ENCODE results near the gene ABCC3.
A peak's percentile ranks its signal among the peaks of the same experiment; 100 is the strongest.

Gene ABCC3

DNA sequence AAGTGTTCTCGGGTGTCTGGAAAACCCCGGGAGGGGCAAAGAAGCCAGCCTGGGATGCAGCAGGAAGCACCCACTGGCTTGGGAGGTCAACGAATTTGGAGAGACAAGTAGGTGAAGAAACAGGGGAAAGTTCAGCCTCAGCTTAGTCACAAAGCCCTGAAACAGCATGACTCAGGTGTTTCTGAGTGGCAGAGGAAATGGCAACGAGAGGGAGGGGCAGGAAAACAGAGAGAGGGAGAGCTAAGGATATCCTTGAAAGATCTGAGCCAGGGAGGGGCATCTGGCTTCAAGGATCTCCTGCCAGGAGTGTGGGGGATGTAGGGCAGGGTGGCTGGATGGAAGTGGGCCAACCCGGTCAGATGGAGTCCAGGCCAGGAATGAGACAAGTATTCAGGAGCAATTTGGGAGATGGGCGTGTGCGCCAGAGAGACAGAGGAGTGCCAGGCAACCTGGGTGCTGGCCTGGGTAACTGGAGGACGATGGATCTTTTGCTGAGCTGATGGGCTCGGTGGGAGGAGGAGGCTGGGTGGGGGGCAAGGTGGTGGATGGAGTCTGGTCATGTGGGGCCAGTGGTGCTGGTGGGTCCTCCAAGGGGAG lies 27.2 kb downstream of the ABCC3 start:
- Histone ChIP-seq H3K27me3 (ENCODE audit: insufficient read depth, poor library complexity, severe bottlenecking) (no peaks in the 10 kb centered on the region), H3K27ac (replicated peaks) (peak overlapping the region; percentile 25), H3K4me3 (replicated peaks; ENCODE audit: insufficient read depth, low read length) (no peak overlapping the region)
- TF ChIP-seq POLR2AphosphoS5 (IDR thresholded peaks at IDR 0.05; ENCODE audit: low read depth) = no peak
- TF ChIP-seq, protein P1, sequence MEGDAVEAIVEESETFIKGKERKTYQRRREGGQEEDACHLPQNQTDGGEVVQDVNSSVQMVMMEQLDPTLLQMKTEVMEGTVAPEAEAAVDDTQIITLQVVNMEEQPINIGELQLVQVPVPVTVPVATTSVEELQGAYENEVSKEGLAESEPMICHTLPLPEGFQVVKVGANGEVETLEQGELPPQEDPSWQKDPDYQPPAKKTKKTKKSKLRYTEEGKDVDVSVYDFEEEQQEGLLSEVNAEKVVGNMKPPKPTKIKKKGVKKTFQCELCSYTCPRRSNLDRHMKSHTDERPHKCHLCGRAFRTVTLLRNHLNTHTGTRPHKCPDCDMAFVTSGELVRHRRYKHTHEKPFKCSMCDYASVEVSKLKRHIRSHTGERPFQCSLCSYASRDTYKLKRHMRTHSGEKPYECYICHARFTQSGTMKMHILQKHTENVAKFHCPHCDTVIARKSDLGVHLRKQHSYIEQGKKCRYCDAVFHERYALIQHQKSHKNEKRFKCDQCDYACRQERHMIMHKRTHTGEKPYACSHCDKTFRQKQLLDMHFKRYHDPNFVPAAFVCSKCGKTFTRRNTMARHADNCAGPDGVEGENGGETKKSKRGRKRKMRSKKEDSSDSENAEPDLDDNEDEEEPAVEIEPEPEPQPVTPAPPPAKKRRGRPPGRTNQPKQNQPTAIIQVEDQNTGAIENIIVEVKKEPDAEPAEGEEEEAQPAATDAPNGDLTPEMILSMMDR (IDR thresholded peaks at IDR 0.05; ENCODE audit: insufficient read depth, low read length) = no peak
- TF ChIP-seq SPI1 (IDR thresholded peaks at IDR 0.05; ENCODE audit: borderline replicate concordance, low read depth) = no peak
- no peak for TF ChIP-seq GABPA (IDR thresholded peaks at IDR 0.05; ENCODE audit: low read depth)
- TF ChIP-seq, protein P2, sequence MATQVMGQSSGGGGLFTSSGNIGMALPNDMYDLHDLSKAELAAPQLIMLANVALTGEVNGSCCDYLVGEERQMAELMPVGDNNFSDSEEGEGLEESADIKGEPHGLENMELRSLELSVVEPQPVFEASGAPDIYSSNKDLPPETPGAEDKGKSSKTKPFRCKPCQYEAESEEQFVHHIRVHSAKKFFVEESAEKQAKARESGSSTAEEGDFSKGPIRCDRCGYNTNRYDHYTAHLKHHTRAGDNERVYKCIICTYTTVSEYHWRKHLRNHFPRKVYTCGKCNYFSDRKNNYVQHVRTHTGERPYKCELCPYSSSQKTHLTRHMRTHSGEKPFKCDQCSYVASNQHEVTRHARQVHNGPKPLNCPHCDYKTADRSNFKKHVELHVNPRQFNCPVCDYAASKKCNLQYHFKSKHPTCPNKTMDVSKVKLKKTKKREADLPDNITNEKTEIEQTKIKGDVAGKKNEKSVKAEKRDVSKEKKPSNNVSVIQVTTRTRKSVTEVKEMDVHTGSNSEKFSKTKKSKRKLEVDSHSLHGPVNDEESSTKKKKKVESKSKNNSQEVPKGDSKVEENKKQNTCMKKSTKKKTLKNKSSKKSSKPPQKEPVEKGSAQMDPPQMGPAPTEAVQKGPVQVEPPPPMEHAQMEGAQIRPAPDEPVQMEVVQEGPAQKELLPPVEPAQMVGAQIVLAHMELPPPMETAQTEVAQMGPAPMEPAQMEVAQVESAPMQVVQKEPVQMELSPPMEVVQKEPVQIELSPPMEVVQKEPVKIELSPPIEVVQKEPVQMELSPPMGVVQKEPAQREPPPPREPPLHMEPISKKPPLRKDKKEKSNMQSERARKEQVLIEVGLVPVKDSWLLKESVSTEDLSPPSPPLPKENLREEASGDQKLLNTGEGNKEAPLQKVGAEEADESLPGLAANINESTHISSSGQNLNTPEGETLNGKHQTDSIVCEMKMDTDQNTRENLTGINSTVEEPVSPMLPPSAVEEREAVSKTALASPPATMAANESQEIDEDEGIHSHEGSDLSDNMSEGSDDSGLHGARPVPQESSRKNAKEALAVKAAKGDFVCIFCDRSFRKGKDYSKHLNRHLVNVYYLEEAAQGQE (IDR thresholded peaks at IDR 0.05; ENCODE audit: insufficient replicate concordance, low read depth) = no peak
- peak in 1 of 2 experiments; percentile 66 for DNase-seq (ENCODE audit: low read depth in 1 of 2, low spot score in 1 of 2)

DNA sequence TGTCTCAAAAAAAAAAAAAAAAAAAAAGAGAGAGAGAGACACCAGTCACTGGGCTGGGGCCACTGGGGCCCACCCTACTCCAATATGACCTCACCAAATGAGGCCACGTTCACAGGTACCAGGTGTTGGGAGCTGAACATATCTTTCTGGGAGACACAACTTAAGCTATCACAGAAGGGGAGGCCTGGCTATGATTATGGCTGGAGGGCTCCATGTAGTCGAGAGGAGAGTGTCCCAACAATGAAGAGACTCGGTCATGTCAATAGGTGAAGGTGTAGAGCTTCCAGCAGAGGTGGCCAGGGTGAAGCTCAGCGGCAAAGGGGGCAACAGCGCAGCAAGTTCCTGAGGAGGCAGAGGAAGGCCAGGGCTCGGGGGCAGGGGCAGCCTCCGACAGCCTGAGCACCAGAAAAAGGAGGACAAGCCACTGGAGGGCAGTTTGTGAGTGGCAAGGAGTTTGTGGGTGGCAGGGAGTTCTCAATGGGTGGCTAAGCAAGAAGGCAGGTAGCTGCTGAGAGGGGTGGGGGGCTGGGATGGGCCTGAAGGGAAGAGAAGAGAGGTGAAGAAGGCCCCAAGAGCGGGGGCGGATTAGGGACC lies 28.0 kb downstream of the ABCC3 start:
- Histone ChIP-seq H3K4me3 (replicated peaks; ENCODE audit: insufficient read depth, low read length) (no peak overlapping the region), H3K27ac (replicated peaks) (no peak overlapping the region), H3K27me3 (ENCODE audit: insufficient read depth, poor library complexity, severe bottlenecking) (no peaks in the 10 kb centered on the region)
- no peak for TF ChIP-seq SPI1 (IDR thresholded peaks at IDR 0.05; ENCODE audit: borderline replicate concordance, low read depth)
- TF ChIP-seq, protein P1 (IDR thresholded peaks at IDR 0.05; ENCODE audit: insufficient read depth, low read length) = no peak
- TF ChIP-seq, protein P2 (IDR thresholded peaks at IDR 0.05; ENCODE audit: insufficient replicate concordance, low read depth) = no peak
- TF ChIP-seq GABPA (IDR thresholded peaks at IDR 0.05; ENCODE audit: low read depth) = no peak
- no peak for TF ChIP-seq POLR2AphosphoS5 (IDR thresholded peaks at IDR 0.05; ENCODE audit: low read depth)
- no peak for DNase-seq (ENCODE audit: low read depth in 1 of 2, low spot score in 1 of 2)

DNA sequence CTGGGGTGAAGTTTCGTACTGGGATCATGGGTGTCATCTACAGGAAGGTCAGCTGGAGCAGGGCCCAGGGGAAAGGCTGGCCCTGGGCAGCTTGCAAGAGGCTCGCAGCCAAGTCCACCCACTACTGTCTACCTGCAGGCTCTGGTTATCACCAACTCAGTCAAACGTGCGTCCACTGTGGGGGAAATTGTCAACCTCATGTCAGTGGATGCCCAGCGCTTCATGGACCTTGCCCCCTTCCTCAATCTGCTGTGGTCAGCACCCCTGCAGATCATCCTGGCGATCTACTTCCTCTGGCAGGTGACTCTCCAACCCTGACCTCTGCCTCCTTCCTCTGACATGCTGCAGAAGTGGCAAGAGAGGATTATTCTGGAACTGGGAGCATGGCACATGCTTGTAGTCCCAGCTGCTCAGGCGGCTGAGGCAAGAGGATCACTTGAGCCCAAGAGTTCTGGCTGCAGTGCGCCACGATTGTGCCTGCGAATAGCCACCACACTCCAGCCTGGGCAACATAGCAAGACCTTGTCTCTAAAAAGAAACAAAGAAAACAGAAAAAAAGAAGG lies 29.2 kb downstream of the ABCC3 start:
- no peak for TF ChIP-seq POLR2AphosphoS5 (IDR thresholded peaks at IDR 0.05; ENCODE audit: low read depth)
- no peak for TF ChIP-seq SPI1 (IDR thresholded peaks at IDR 0.05; ENCODE audit: borderline replicate concordance, low read depth)
- TF ChIP-seq, protein P1 (IDR thresholded peaks at IDR 0.05; ENCODE audit: insufficient read depth, low read length) = no peak
- TF ChIP-seq, protein P2 (IDR thresholded peaks at IDR 0.05; ENCODE audit: insufficient replicate concordance, low read depth) = no peak
- TF ChIP-seq GABPA (IDR thresholded peaks at IDR 0.05; ENCODE audit: low read depth) = no peak
- H3K27me3 ChIP-seq (ENCODE audit: insufficient read depth, poor library complexity, severe bottlenecking) = no peaks in the 10 kb centered on the region
- H3K27ac ChIP-seq (replicated peaks) = no peak overlapping the region
- H3K4me3 ChIP-seq (replicated peaks; ENCODE audit: insufficient read depth, low read length) = no peak overlapping the region
- no peak for DNase-seq (ENCODE audit: low read depth in 1 of 2, low spot score in 1 of 2)

Data from HL-60 (cell line).